Measurements from ENCODE around the gene NMS.

NMS gene

DNA sequence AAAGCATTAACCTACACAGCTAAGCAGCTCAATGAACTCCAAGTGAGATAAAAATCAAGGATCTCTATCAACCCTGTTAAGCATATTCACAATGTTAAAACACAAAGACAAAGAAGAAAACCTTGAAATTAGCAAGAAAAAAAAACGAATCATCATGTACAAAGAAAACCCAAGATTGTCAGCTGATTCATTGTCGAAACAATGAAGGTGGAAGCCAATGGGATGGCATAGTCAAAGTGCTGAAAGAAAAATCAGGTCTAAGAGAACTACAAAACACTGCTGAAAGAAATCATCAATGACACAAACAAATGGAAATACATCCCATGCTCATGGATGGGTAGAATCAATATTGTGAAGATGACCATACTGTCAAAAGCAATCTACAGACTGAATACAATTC is 32.5 kb downstream of the NMS start:
- no peak for TF ChIP-seq EZH2phosphoT487 (IDR thresholded peaks at IDR 0.05; ENCODE audit: low read depth)
- TF ChIP-seq, protein P1, sequence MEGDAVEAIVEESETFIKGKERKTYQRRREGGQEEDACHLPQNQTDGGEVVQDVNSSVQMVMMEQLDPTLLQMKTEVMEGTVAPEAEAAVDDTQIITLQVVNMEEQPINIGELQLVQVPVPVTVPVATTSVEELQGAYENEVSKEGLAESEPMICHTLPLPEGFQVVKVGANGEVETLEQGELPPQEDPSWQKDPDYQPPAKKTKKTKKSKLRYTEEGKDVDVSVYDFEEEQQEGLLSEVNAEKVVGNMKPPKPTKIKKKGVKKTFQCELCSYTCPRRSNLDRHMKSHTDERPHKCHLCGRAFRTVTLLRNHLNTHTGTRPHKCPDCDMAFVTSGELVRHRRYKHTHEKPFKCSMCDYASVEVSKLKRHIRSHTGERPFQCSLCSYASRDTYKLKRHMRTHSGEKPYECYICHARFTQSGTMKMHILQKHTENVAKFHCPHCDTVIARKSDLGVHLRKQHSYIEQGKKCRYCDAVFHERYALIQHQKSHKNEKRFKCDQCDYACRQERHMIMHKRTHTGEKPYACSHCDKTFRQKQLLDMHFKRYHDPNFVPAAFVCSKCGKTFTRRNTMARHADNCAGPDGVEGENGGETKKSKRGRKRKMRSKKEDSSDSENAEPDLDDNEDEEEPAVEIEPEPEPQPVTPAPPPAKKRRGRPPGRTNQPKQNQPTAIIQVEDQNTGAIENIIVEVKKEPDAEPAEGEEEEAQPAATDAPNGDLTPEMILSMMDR (IDR thresholded peaks at IDR 0.05; ENCODE audit: low read depth, low read length): no peak
- H4K20me1 ChIP-seq (ENCODE audit: insufficient read depth, low read length): no peaks in the 10 kb centered on the region
- no peak overlapping the region for H3K9ac ChIP-seq (ENCODE audit: low read length)

DNA sequence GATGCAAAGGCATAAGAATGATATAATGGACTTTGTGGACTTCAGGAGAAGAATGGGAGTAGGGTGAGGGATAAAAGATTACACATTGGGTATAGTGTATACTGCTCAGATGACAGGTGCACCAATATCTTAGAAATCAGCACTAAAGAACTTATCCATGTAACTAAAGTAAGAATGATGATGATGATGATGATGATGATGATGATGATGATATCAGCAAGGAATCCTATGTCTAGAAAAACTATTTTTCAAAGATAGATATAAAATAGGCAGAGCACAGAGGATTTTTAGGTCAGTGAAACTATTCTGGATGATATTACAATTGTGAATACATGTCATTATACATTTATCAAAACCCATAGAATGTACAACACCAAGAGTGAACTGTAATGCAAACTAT is 34.3 kb downstream of the NMS start:
- Histone ChIP-seq H3K27ac (ENCODE audit: low read length) (no peak overlapping the region), H2AFZ (ENCODE audit: low read depth, low read length) (no peak overlapping the region), H3K27me3 (ENCODE audit: low read depth, low read length) (no peaks in the 10 kb centered on the region), H3K36me3 (replicated peaks; ENCODE audit: low read depth, low read length) (no peaks in the 10 kb centered on the region), H3K4me2 (ENCODE audit: low read length) (no peak overlapping the region), H3K4me3 (ENCODE audit: low read length) (no peak overlapping the region), H3K4me1 (ENCODE audit: low read length) (no peaks in the 10 kb centered on the region), H3K9me3 (ENCODE audit: insufficient read depth, low read length) (peaks cover 5% of the 10 kb centered on the region; the same call in 1 of the 2 replicates), H4K20me1 (ENCODE audit: insufficient read depth, low read length) (no peaks in the 10 kb centered on the region), H3K79me2 (ENCODE audit: low read length) (no peaks in the 10 kb centered on the region), H3K9ac (ENCODE audit: low read length) (no peak overlapping the region)
- TF ChIP-seq EZH2phosphoT487 (IDR thresholded peaks at IDR 0.05; ENCODE audit: low read depth): no peak
- TF ChIP-seq, protein P1 (IDR thresholded peaks at IDR 0.05; ENCODE audit: low read depth, low read length): no peak

More for the DNA sequence above, 32.5 kb downstream of the NMS start:
- Histone ChIP-seq H3K79me2 (ENCODE audit: low read length) (no peaks in the 10 kb centered on the region), H3K27ac (ENCODE audit: low read length) (no peak overlapping the region), H3K4me2 (ENCODE audit: low read length) (no peak overlapping the region), H3K27me3 (ENCODE audit: low read depth, low read length) (no peaks in the 10 kb centered on the region), H3K36me3 (replicated peaks; ENCODE audit: low read depth, low read length) (no peaks in the 10 kb centered on the region), H2AFZ (ENCODE audit: low read depth, low read length) (no peak overlapping the region), H3K4me1 (ENCODE audit: low read length) (no peaks in the 10 kb centered on the region), H3K9me3 (ENCODE audit: insufficient read depth, low read length) (peaks cover 5% of the 10 kb centered on the region; the same call in 1 of the 2 replicates), H3K4me3 (ENCODE audit: low read length) (no peak overlapping the region)

DNA sequence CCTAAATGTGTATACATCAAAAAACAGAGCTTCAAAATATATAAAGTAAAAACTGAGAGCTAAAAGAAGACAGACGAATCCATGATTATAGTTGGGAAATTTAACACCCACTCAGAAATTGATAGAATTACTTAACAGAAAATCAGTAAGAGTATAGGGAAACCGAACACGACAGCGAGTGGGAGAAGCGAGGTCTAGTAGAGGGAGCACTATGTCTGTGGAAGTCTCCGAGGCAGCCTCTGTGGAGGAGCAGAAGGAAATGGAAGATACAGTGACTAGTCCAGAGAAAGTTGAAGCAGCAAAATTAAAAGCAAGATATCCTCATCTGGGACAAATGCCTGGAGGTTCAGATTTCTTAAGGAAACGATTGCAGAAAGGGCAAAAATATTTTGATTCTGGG is 38.8 kb downstream of the NMS start:
- no peak overlapping the region for H3K9ac ChIP-seq (ENCODE audit: low read length)
- no peak overlapping the region for H3K4me3 ChIP-seq (ENCODE audit: low read length)
- no peaks in the 10 kb centered on the region for H3K36me3 ChIP-seq (replicated peaks; ENCODE audit: low read depth, low read length)
- no peak overlapping the region for H3K4me2 ChIP-seq (ENCODE audit: low read length)
- no peak overlapping the region for H3K27ac ChIP-seq (ENCODE audit: low read length)
- no peaks in the 10 kb centered on the region for H4K20me1 ChIP-seq (ENCODE audit: insufficient read depth, low read length)
- peaks cover 11% of the 10 kb centered on the region for H3K4me1 ChIP-seq (ENCODE audit: low read length)
- no peak overlapping the region for H2AFZ ChIP-seq (ENCODE audit: low read depth, low read length)
- H3K9me3 ChIP-seq (ENCODE audit: insufficient read depth, low read length): no peaks in the 10 kb centered on the region
- TF ChIP-seq, protein P1 (IDR thresholded peaks at IDR 0.05; ENCODE audit: low read depth, low read length): no peak
- H3K27me3 ChIP-seq (ENCODE audit: low read depth, low read length): no peaks in the 10 kb centered on the region
- no peaks in the 10 kb centered on the region for H3K79me2 ChIP-seq (ENCODE audit: low read length)

DNA sequence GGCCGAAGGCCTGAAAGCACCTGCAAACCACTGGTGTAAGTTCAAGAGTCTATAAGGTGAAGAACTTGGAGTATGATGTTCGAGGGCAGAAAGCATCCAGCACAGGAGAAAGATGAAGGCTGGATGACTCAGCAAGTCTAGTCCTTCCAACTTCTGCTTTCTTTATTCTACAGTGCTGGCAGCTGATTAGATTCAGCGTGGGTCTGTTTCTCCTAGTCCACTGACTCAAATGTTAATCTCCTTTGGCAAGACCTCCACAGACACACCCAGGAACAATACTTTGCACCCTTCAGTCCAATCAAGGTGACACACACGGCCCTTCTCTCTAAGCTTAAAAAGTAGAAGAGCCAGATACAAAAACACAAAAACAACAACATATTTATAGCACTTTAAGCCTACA is 43.4 kb downstream of the NMS start:
- H3K27me3 ChIP-seq (ENCODE audit: low read depth, low read length): no peaks in the 10 kb centered on the region
- H3K27ac ChIP-seq (ENCODE audit: low read length): no peak overlapping the region
- H3K9ac ChIP-seq (ENCODE audit: low read length): peak overlapping the region; percentile 5; the same call in 1 of the 2 replicates
- H4K20me1 ChIP-seq (ENCODE audit: insufficient read depth, low read length): no peaks in the 10 kb centered on the region
- TF ChIP-seq, protein P1 (IDR thresholded peaks at IDR 0.05; ENCODE audit: low read depth, low read length): no peak
- TF ChIP-seq EZH2phosphoT487 (IDR thresholded peaks at IDR 0.05; ENCODE audit: low read depth): no peak
- no peaks in the 10 kb centered on the region for H3K79me2 ChIP-seq (ENCODE audit: low read length)
- H3K4me1 ChIP-seq (ENCODE audit: low read length): peaks cover 11% of the 10 kb centered on the region
- H3K36me3 ChIP-seq (replicated peaks; ENCODE audit: low read depth, low read length): no peaks in the 10 kb centered on the region
- H3K4me2 ChIP-seq (ENCODE audit: low read length): peak overlapping the region; percentile 49
- H3K4me3 ChIP-seq (ENCODE audit: low read length): no peak overlapping the region
- peak overlapping the region; percentile 71; the same call in 1 of the 2 replicates for H2AFZ ChIP-seq (ENCODE audit: low read depth, low read length)
- no peaks in the 10 kb centered on the region for H3K9me3 ChIP-seq (ENCODE audit: insufficient read depth, low read length)

Measured in OCI-LY3 (cell line).